Measurements from ENCODE around the gene GKN1.
A peak's percentile ranks its signal among the peaks of the same experiment; 100 is the strongest.

GKN1 gene

GRCh38 chr2:69010437-69011194, 36.2 kb downstream of the GKN1 start:
- no peak for DNase-seq

GRCh38 chr2:69011611-69012157, 37.2 kb downstream of the GKN1 start:
- no peak for DNase-seq

GRCh38 chr2:69012310-69013141, 38.1 kb downstream of the GKN1 start:
- DNase-seq, result peak; percentile 69

GRCh38 chr2:69013142-69013839, 38.9 kb downstream of the GKN1 start, which contains the start of gene ANTXR1:
ANTXR1 (plus strand) TSS chr2:69013179; CDS start chr2:69013500, 321 bp downstream.
- peak; percentile 69 for DNase-seq

- no peak for DNase-seq
Observed at GRCh38 chr2:69013840-69014821, 39.7 kb downstream of the GKN1 start.

- DNase-seq, result no peak
Observed at GRCh38 chr2:69017080-69017479, 42.6 kb downstream of the GKN1 start.

GRCh38 chr2:69017835-69018234, 43.4 kb downstream of the GKN1 start:
- no peak for DNase-seq

- DNase-seq, result no peak
Observed at GRCh38 chr2:69018678-69019095, 44.3 kb downstream of the GKN1 start.

GRCh38 chr2:69020496-69021426, 46.3 kb downstream of the GKN1 start:
- DNase-seq, result no peak

- no peak for DNase-seq
Observed at GRCh38 chr2:69021727-69022126, 47.3 kb downstream of the GKN1 start.

GRCh38 chr2:69022548-69022947, 48.1 kb downstream of the GKN1 start:
- DNase-seq, result no peak

- no peak for DNase-seq
Observed at GRCh38 chr2:69023236-69023635, 48.8 kb downstream of the GKN1 start.

GRCh38 chr2:69026026-69026425, 51.6 kb downstream of the GKN1 start:
- no peak for DNase-seq

- no peak for DNase-seq
Observed at GRCh38 chr2:69026691-69027459, 52.4 kb downstream of the GKN1 start.
